NCI-H446 (cell line): ENCODE data around the gene DGKZ.
"Not testable (repeated sequence)": the region's sequence is repeated elsewhere in the genome, so short reads cannot be mapped to it uniquely, and the experiment has no call there.

Experiments used
- DNase-seq, 2 experiments: peaks; one replicate each; lab custom pipeline; 2025; lab: John Stamatoyannopoulos, UW

DGKZ gene

GRCh38 chr11:46366661-46367161 lies 19.4 kb downstream of the DGKZ start:
- no peak for DNase-seq

DNA sequence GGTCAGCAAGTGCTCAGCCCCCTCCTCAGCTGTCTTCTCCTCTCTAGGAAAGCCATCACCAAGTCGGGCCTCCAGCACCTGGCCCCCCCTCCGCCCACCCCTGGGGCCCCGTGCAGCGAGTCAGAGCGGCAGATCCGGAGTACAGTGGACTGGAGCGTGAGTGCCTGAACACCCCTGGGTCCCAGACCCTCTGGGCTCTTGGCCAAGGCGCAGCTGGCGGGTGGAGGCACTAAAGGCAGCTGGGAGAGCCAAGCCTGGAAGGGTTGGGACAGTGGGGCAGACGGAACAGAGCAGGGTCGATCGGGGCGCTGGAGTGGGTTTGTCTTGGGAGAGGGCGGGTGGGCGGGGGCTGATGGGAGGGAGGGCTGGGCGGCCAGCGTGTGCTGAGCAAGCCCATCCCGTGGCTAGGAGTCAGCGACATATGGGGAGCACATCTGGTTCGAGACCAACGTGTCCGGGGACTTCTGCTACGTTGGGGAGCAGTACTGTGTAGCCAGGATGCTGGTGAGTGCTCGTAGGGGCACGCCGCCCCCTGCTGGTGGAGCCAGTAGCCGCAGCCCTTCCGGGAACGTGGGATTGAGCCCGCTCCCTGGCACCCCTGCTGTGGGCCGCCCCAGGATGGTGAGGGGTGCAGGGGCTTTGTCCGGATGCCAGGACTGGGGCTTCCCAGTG lies 20.1 kb downstream of the DGKZ start:
- DNase-seq: peak in 1 of 2 experiments; percentile 48

GRCh38 chr11:46367916-46368267 lies 20.6 kb downstream of the DGKZ start:
- no peak for DNase-seq

- peak in 1 of 2 experiments; percentile 60 for DNase-seq
These were observed 22.3 kb downstream of the DGKZ start for GRCh38 chr11:46369458-46370152.

DNA sequence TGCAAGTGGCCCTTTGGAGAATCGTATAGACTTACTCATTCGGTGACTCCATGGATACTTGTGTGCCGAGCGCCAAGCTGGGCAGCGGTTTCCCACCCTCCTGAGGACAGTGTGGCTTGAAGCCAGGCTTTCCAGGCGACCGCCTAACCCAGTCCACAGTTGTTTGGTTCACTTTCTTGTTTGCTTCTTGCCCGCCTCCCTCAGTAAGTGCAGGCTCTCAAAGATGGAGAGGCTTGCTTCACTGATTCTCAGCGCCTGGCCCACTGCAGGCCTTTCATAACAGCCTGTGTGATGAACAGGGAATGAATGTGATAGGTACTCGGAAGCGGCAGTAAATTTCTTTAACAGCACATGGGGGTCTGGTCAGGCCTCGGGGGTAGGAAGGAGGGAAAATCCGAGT lies 23.0 kb downstream of the DGKZ start:
- no peak for DNase-seq

DNA sequence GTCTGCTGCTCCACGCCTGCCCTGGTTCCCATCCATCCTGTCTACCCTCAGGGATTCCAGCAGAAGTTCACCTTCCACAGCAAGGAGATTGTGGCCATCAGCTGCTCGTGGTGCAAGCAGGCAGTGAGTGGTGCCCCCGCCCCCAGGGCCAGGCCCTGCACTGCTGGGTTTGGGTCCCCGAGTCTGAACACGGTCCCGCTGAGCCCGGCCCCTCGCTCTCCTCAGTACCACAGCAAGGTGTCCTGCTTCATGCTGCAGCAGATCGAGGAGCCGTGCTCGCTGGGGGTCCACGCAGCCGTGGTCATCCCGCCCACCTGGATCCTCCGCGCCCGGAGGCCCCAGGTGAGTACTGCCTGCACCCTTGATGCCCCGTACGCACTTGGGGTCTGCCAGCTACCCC lies 24.0 kb downstream of the DGKZ start:
- not testable (repeated sequence) for DNase-seq

DNA sequence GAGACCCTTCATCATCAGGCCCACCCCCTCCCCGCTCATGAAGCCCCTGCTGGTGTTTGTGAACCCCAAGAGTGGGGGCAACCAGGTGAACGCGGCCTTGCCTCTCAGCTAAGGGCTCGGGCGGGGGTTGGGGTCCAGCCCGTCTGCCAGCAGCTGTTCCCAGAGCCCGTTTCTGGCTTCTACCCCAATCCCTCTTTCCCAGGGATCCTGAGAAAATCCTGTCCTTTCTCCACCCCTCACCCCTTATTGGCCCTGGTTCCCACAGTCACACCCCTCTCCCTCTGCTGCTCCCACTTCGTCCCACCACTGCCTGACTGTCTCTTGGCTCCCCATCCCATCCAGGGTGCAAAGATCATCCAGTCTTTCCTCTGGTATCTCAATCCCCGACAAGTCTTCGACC lies 24.8 kb downstream of the DGKZ start:
- no peak for DNase-seq

DNA sequence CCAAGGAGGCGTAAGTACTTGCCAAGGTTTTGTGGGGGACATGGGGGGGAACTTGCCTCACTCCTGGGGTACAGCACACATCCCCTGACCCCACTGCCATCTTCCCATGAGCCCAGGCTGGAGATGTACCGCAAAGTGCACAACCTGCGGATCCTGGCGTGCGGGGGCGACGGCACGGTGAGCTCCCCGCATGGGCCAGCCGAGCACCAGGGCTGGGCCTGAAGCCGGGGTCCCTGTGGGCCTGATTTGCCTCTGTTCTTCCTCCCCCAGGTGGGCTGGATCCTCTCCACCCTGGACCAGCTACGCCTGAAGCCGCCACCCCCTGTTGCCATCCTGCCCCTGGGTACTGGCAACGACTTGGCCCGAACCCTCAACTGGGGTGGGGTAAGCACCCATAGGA lies 25.2 kb downstream of the DGKZ start:
- not testable (repeated sequence) for DNase-seq

DNA sequence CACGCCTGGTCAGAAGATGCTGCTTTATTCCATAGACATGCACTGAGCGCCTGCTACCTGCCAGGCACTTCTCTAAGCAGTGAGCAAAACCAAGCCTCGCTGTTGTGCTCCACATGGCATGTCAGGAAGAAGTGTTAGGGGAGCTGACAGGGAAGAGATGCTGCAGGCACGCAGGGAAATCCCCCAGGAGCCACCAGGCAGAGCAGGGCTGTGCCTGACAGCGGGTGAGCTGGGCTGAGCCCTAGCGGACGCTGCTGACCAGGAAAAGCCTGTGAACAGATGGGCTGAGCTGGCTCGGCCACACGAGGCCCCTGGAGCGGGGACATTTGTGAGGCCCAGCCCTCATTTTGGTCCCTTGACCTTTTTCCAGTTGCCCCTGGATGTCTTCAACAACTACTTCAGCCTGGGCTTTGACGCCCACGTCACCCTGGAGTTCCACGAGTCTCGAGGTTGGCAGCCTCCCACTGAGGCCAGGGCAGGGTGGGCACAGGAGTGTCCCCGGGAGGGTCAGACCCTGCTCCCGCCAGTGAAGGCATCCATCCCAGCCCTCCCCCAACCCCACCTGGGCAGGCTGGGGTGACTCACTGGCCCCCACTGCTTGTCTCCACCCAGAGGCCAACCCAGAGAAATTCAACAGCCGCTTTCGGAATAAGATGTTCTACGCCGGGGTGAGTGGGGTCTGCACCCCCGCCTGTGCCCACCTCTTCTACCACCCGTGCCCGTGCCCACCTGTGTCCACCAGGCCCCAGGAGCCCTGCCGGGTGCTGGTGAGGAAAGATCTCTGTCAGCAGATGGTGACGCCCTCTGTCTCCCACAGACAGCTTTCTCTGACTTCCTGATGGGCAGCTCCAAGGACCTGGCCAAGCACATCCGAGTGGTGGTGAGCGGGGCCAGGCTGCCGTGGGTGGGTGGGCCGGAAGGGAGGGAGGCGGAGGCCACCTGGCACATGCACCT lies 26.8 kb downstream of the DGKZ start:
- DNase-seq: no peak

DNA sequence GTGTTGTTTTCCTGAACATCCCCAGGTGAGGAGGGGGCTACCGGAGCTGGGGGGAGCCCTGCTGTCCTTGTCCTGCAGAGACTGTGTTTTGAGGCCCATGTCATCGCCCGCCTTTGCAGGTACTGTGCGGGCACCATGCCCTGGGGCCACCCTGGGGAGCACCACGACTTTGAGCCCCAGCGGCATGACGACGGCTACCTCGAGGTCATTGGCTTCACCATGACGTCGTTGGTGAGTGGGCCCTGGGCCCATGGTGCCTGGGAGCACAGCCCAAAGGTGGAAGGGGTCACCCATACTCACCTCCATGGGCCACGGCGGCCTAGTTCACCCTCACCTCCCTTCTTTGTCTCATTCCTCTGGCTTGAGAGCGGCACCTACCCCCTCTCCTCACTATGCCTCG lies 27.6 kb downstream of the DGKZ start:
- no peak for DNase-seq

DNA sequence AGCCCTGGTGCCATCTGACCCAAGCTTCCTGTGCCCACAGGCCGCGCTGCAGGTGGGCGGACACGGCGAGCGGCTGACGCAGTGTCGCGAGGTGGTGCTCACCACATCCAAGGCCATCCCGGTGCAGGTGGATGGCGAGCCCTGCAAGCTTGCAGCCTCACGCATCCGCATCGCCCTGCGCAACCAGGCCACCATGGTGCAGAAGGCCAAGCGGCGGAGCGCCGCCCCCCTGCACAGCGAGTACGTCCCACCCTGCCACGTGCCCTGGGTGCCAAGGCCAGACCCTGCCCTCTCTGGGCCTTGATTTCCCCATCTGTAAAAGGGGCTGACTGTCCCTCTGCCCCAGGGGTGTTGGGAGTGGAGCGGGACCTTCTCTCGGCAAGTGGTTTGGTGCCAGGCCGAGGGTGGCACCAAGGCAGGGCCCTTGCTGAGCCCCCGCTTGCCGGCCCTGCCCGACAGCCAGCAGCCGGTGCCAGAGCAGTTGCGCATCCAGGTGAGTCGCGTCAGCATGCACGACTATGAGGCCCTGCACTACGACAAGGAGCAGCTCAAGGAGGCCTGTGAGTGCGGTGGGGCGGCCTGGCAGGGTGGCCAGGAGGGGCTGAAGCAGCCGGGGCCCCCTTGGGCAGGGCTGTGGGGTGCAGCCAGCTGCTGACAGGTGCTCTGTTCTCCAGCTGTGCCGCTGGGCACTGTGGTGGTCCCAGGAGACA lies 28.3 kb downstream of the DGKZ start:
- no peak for DNase-seq

- DNase-seq: no peak
These were observed 29.2 kb downstream of the DGKZ start for GRCh38 chr11:46376258-46377050.

DNA sequence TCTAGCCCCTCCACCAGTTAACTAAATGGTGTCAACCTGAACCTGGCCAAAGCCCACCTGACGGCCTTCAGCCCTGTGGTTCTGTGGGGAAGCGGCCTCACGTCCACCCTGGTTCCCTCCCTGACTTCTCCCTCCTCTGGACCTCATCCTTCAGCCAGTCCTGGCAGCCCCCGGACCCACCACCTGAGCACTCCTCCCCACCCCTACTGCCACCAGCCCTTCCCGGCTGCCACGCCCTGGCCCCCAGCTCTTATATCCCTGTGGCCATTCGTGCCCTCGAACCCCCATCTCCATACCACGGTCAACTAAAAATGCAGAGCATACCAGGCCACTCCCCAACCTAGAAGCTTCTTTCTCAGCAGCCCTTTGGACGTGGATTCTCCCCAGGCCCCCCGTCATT lies 30.0 kb downstream of the DGKZ start:
- DNase-seq: no peak

DNA sequence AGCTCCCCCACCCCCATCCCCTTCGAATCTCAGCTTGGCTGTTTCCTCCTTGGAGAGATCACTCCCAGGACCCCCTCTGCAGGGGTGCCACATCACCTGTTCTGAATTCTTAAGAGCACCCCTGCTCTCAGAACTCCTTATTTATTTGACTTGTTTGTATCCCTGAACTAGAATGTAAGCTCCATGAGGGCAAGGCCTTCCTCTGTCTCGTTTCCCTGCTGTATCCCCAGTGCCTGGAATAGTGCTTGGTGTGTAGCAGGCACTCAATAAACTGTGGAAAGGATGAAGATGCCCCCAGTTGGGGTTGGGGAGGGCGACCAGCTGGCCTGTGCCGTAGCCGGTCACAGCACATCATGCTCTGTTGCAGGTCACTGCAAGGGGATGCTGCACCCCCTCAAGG lies 30.6 kb downstream of the DGKZ start:
- DNase-seq: no peak

GRCh38 chr11:46378296-46378695 lies 31.0 kb downstream of the DGKZ start:
- no peak for DNase-seq

- DNase-seq: no peak
These were observed 31.7 kb downstream of the DGKZ start for GRCh38 chr11:46378811-46379481.

GRCh38 chr11:46379482-46380293 lies 32.4 kb downstream of the DGKZ start:
- not testable (repeated sequence) for DNase-seq

- no peak for DNase-seq
These were observed 33.2 kb downstream of the DGKZ start for GRCh38 chr11:46380340-46381047.
